Measurements from ENCODE around the gene EXOC3.
"Not testable (repeated sequence)": the region's sequence is repeated elsewhere in the genome, so short reads cannot be mapped to it uniquely, and the experiment has no call there.

Gene EXOC3

DNA sequence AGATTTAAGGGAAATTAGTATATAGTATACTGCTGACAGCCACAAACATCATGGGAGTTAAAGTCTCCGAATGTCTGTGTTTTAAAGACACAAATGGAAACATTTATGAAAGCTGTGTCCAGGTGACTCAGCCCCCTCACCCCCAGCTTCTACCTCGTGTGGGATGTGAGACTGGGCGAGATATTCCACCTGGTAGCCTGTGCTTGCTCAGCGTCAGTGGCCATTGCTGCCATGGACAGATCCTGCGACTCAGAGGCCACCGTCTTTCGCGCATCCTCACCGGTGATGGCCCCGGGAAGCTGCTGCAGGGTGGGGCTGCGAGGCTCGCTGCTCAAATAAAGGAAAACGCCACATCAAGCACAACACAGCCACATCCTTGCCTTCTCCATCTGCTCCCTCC lies 31.2 kb upstream of the EXOC3 start:
- H3K27ac ChIP-seq: no peak overlapping the region
- TF ChIP-seq, protein P1, sequence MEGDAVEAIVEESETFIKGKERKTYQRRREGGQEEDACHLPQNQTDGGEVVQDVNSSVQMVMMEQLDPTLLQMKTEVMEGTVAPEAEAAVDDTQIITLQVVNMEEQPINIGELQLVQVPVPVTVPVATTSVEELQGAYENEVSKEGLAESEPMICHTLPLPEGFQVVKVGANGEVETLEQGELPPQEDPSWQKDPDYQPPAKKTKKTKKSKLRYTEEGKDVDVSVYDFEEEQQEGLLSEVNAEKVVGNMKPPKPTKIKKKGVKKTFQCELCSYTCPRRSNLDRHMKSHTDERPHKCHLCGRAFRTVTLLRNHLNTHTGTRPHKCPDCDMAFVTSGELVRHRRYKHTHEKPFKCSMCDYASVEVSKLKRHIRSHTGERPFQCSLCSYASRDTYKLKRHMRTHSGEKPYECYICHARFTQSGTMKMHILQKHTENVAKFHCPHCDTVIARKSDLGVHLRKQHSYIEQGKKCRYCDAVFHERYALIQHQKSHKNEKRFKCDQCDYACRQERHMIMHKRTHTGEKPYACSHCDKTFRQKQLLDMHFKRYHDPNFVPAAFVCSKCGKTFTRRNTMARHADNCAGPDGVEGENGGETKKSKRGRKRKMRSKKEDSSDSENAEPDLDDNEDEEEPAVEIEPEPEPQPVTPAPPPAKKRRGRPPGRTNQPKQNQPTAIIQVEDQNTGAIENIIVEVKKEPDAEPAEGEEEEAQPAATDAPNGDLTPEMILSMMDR (conservative IDR thresholded peaks at IDR 0.05): no peak

DNA sequence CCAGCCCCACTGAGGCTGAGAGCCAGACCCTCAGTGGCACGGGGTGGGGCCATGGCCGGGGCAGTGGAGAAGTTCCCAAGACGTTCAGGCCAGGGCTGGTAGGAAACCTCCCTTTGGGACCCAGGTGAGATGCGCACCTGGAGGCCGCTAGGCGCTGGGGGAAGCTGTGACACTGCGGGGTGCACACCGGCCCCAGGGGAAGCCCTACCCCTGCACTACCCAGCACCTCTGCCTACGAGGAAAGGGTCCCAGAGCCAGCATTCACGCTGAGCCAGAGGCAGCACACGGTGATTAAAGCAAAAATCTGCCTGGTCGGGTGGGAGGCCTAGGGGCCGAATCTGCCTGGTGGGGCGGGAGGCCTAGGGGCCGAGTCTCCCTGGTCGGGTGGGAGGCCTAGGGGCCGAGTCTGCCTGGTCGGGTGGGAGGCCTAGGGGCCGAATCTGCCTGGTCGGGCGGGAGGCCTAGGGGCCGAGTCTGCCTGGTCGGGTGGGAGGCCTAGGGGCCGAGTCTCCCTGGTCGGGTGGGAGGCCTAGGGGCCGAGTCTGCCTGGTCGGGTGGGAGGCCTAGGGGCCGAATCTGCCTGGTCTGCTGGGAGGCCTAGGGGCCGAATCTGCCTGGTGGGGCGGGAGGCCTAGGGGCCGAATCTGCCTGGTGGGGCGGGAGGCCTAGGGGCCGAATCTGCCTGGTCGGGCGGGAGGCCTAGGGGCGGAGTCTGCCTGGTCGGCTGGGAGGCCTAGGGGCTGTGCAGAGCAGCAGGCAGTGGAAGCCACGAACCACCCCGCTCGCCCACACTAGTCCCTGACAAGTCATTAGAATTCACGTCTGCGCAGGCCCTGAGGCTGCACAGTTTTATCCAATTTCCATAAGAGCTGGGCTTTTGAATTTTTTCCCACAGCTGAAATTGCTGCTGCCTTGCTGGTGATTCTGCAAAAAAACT lies 27.7 kb upstream of the EXOC3 start:
- H3K27ac ChIP-seq: not testable (repeated sequence)

DNA sequence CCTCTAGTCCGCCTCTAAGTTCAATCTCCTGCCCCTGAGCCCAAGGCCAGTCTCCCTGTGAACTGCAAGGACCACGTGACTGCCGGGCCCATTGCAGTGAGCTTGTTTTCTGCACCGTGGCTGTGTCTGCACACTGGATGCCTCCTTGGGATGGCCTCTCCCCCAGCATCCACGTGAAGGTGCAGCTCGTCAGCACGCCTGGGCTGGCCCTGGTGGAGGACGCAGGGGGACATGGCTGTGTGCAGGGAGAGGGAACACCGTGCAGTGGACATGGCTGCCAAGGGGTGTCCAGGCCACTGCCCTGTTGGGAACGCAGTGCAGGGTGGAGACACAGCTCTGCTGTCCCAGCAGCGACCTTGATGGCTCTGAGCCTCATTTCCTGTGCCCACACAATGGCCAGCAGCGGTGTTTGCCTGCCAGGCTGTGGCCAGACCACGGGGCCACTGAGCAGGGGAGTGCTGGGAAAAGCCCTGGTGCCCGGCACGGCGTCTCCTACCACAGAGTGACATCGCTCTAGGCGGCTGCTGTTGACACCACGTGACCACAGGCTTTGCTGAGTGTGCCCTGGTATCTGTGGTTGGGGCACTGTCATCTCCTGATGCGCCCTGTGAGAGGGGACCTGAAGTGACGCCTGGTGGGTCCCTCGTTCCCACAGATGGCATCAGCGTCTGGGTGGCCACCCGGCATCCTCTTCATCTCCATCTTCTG lies 26.9 kb upstream of the EXOC3 start:
- TF ChIP-seq, protein P1 (conservative IDR thresholded peaks at IDR 0.05): no peak

DNA sequence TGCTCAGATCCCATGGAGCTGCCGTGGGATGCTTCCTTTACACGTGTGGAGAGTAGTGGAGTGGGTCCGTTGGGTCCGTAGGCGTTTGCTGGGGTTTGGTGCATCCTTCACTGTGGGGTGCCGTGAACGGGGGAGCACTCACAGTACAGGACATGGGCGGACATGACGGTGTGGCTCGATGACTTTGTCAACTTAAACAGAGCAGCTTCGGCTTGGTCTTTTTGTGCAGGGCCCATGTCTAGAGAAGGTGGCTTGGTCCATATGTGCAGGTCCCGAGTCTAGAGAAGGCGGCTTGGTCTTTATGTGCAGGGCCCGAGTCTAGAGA lies 26.4 kb upstream of the EXOC3 start:
- TF ChIP-seq, protein P1 (conservative IDR thresholded peaks at IDR 0.05): no peak
- H3K27ac ChIP-seq: no peak overlapping the region

More for the DNA sequence above, 26.9 kb upstream of the EXOC3 start:
- H3K27ac ChIP-seq: no peak overlapping the region

DNA sequence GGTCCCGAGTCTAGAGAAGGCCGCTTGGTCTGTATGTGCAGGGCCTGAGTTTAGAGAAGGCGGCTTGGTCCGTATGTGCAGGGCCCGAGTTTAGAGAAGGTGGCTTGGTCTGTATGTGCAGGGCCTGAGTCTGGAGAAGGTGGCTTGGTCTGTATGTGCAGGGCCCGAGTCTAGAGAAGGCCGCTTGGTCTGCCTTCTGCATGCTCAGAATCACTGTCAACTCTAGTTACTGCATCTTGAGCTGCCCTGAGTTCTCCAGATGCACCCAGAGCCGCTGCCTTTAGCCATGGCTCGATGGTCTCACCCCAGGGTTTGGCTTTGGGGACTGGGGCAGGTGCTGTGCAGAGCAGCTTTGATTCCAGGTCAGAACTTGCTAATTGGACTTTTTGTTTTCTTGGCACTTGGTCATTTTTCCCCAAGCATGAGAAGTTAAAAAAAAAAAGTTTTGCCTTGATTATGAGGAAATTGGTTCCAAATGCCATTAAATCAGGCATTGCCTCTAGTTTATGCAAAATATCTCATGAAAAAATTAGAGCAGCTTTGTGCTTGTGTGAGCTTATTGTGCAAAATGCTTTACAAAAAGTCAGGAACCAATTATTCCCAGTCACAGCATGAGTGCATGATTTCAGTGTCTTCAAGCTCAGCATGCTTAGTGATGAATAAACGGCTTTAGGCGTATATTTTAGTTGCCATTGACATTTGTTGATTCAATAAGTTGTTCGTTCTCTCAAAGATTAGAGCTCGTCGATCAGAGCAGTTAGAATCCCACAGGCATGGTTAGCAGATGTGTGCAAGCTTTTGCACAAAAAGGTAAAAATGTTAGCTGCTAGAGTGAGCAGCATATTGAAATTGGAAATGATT lies 25.4 kb upstream of the EXOC3 start:
- H3K27ac ChIP-seq: no peak overlapping the region
- TF ChIP-seq, protein P1 (conservative IDR thresholded peaks at IDR 0.05): no peak

DNA sequence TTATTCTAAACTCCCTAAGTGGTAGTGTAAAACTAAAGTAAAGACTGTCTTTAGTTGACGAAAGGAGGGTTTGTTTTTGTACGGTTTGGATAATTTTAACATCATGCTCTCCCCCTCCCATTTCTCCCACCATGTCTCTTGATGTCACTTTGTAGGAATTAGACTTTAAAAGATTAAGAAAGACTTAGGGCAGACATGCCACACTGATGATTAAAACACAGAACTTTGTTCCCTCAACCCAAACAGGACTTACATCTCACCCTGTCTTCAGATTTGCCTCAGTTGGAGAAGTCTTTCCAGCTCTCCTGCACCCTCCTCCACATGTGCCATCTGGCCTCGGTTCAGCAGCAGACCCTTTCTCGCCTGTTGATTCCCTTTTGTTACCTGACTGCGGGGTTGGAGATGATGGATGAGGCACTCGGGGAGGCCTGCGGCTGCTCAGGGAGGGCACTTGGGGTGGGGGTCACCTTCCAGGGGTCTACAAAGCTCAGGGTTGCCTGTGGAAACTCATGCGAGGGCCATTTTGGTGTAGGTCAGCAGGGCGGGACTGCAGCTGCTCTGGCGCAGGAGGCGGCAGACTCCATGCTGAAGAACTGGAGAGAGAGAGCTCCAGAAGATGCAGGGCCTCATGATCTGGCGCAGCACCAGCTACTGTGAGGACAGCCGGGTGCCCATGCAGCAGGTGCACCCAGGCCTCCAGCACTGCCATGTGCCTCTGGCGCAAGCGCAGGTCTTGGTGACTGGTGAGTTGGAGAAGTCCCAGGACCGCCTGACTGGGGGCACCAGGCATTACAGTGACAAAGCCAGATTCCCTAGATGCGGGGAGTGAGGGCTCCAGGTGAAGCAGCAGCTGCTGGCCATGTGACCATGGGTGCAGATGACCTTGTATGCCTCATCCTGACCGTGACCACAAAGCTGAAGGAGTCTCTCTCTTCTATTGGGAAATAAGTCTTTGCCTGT lies 24.5 kb upstream of the EXOC3 start:
- H3K27ac ChIP-seq: no peak overlapping the region
- TF ChIP-seq, protein P1 (conservative IDR thresholded peaks at IDR 0.05): no peak

DNA sequence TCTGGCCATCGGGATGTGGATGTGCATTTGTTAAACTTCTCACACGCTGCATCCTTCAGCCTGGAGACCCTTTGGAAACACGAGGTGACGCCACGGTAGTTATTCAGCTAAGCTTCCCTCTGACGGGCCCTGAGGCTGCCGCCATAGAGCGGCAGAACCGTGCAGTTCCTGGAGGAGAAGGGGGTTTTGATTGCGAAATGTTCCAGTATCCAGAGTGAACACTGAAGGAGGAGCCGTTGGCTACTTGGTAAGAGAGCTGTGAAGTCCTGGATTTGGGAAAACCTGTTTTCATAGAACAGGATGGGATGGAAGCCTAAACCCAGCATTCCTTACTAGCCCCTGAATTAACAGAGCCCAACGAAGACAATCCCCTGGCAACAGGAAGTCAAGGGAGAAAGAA lies 23.0 kb upstream of the EXOC3 start:
- no peak overlapping the region for H3K27ac ChIP-seq
- TF ChIP-seq, protein P1 (conservative IDR thresholded peaks at IDR 0.05): no peak

Data from VCaP (cell line).